HG03097 (cell line): Measurements from ENCODE around the gene TANC1.

Source experiments
- ATAC-seq: cut with Tn5 transposase; IDR thresholded peaks from one replicate; pipeline ENCODE4 v1.9.1; 2021; ENCODE audit not compliant: unreplicated experiment, low FRiP score

TANC1 gene

DNA sequence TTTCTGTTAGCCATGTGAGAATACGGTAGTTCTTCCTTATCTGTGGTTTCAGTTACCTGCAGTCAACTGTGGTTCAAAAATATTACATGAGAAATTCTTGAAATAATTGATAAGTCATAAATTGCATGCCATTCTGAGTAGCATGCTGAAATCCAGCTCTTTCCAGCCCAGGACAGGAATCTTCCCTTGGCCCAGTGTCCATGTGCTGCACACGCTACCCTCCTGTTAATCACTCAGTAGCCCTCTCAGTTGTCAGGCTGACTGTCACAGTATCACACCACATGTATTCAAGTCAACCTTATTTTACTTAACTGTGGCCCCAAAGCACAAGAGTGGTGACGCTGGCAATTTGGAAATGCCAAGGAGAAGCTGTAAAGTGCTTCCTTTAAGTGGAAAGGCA, 141.1 kb downstream of the TANC1 start:
- ATAC-seq: no peak

GRCh38 chr2:159110784-159111183, 142.3 kb downstream of the TANC1 start:
- ATAC-seq: no peak

DNA sequence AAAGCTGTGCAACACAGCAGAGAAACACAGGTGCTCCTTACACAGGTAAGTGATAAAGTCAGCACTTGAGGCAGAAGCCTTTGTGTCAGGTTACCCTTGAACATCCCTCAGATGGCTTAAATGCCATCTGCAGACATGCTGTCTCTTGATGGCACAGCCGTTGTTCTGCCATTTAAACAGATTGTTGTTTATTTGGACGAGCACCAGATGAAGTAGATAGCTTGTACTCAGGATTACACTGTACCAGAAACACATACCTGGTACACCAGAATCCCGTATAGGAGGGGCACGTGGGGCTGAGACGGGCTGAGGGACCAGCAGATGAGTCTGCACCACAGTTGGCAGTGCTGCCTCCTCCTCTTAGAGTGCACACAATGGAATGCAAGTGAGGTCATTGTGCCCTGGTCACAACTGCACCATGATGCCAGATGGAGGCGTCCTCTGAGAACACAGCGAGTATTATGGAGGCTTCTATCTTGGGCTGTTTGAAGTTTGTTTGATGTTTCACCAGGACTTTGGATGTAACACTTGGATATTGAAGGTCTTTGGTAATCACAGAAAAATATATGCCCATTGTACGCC, 143.0 kb downstream of the TANC1 start:
- no peak for ATAC-seq

- ATAC-seq: no peak
Measured at GRCh38 chr2:159114835-159115234, 146.4 kb downstream of the TANC1 start.

DNA sequence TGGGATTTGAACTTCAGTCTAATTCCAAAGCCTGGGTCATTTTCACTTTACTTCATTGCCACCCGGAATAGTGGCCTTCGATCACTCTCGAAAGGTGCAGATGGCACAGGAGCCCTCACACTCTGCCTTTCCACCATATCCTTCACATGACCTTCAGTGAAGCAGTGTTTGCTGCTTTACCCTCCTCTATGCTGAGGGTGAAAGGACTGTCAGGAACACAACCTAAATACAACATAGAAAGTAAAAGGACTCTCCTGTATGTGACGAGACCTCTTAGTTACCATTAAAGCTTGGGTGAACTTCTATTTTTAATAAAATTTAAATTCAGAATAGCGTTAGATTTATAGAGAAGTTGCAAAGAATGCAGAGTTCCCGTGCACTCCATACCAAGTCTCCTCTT, 148.5 kb downstream of the TANC1 start:
- ATAC-seq: no peak

DNA sequence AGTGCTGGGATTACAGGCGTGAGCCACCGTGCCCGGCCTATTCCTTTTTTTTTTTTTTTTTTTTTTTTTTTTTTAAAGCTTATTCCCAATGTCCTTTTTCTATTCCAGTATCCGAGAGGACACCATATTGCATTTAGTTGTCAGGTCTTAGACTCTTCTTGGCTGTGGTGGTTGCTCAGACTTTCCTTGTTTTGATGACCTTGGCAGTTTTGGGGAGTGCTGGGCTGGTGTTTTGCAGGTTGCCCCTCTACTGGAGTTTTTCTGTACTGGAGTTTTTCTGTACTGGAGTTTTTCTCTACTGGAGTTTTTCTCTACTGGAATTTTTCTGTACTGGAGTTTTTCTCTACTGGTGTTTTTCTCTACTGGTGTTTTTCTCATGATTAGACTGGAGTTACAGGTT, 149.2 kb downstream of the TANC1 start:
- no peak for ATAC-seq

DNA sequence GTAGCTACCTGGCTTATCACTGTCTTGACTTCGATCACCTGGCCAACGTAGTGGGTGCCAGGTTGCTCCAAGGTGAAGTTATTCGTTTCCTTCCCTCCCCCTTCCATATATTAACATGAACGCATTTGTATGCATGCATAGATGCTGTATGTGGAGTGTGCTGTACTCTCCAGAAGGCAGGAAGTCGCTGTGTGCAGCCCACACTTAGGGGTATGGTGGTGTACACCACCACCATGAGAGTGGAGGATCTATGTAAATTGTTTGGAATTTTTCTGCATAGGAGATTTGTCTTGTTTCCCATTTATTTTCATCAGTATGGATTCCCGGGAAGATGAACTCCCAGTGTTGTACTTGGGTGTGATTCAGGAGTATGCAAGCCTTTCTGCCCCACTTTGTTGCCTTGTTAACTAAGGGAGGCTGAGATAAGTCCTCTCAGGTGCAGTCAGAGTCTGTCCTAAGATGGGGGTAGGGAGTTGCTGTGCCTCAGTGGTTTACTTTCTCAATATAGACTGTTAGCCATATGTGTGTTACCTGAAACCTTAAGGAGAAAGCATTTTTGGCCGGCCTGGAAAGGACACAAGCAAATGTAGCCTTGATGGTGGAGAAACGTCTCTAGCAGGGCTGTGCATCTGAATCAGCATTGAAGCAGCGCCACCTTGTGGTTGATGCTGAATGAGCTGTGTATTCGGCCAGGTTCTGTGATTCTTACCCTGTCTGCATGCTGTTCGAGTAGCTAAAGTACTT, 149.8 kb downstream of the TANC1 start:
- ATAC-seq: peak; percentile 77

DNA sequence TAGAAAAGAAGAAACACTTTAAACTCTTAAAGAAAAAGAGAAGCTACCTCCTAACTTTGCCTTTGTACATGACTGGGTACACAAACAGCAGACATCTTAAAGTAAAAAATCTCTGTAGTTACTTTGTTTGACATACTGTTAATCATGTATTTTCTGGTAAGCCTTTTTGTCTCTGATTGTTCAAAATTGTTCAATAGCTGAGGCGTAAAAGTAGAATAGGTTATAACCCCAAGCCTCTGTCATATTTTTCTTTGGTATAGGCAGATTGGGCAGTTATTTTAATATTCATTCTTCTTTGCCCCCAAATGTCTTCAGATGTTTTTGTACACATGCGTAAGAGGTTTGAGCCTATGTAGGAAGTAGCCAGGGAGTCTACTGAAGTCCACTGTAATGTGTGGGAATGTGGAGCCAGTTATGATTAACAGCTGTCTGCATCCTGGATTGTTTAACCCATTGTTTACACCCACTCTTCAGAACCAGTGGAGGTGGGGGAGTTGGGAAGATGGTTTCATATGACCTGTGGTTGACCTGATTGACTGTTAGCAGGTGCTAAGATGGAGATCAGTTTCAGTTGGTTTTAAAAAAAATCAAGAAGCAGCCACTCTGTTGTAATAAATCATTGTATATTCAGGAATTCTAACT, 150.5 kb downstream of the TANC1 start:
- ATAC-seq: no peak

DNA sequence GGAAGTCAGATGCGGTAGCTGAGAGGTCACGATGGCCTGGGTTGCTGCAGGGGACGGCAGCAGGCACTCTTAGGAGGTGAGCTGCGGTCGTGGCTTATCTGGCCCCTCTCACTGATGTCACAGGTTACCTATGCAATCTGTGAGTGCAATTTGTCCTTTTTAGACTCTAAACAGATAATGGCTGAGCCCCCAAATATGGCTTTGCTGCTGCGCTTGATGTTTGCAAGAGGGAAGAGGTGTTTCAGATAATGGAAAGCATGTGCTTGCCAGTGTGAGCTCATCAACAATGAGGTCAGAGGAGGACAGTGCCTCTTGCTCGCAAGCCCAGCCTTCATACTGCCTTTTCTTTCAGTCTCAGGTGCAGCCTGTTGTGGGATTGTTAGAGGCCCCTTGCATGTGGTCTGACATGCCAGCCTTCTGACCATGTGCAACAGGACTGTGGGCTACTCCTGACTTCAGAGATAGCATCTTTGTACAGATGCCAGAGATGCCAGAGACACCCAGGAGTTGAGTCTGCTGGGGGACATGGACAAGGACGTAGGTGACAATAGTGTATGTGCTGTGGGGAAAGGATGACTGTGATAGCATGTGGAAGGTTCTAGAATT, 151.3 kb downstream of the TANC1 start:
- no peak for ATAC-seq

GRCh38 chr2:159123786-159124185, 155.3 kb downstream of the TANC1 start:
- no peak for ATAC-seq

- no peak for ATAC-seq
Measured at GRCh38 chr2:159124441-159124911, 156.0 kb downstream of the TANC1 start.

- no peak for ATAC-seq
Measured at GRCh38 chr2:159124931-159125467, 156.6 kb downstream of the TANC1 start.

GRCh38 chr2:159125858-159126257, 157.4 kb downstream of the TANC1 start:
- ATAC-seq: no peak

GRCh38 chr2:159126432-159127022, 158.1 kb downstream of the TANC1 start:
- no peak for ATAC-seq

DNA sequence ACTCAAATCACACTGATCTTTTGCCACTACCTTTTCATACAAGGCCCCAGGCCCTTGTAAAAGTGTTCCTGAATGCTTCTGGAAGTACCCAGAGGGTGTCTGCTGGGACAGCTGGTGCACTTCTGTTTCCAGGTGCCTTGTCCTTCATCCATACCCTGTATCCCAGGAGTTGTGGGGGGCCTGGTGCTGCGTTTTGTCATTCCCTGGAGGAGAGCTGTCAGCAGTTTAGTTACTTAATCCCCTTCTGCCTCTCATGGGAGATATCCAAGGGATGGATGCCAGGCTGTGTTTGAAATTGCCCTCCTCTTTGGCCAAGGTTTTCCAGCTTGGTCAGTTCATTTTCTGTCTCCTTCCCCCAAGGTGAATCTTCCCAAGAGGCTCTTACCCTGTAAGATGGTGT, 159.8 kb downstream of the TANC1 start:
- ATAC-seq: no peak

DNA sequence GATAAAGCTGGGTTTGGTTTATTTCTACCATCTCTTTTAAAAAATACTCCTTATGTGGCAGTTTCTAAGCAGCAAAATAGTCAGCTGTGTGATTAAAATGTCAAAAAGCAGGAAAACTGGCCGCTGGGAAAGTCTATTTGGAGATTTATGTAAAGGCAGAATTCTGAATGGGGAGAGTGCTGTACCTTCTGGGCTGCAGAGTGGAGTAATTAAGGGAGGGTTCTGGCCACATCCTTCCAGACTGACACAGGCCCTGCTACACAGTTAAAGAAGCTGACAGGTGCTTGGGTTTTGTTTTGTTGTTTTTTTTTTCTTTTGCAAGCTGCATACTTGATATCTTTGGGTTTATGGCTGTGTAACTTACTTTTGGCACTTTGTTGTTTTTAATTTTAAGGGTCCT, 160.8 kb downstream of the TANC1 start:
- no peak for ATAC-seq

DNA sequence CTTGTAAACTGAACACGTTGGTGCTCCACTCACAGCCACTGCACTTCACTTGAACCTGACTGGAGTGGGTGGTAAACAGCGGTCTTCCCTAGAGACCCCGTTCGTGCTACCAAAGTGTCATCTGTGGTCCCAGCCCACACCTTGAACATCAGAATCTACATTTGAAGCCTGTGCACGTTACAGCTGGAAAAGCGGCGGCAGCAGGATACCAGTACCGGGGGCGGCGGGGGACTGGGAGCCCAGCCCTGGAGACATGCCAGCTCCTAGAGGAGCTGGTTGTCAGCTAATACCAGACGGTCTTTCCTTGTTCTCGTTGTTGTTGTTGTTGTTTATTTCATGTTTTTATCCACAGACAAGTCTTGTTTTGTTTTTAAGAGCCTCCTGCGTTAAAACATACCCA, 161.4 kb downstream of the TANC1 start:
- no peak for ATAC-seq

DNA sequence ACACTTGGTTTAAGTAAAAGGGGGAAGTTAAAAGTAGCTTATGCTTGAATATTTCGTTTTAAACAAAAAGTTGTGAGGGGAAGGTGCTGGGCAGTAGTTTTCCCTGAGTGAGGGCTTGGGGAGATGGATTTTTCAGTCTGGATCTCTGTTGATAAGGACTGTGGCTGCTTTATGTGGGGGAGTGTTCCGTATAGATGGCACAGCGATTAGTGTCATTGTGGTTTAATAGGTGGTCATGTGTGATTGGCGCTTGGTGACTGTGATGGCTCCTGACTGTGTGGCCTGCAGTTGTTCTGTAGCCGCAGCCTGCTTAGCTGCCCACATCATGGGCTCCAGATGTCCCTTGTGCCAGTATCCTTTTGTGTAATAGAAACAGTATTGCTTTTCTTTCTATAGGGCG, 161.9 kb downstream of the TANC1 start:
- no peak for ATAC-seq

DNA sequence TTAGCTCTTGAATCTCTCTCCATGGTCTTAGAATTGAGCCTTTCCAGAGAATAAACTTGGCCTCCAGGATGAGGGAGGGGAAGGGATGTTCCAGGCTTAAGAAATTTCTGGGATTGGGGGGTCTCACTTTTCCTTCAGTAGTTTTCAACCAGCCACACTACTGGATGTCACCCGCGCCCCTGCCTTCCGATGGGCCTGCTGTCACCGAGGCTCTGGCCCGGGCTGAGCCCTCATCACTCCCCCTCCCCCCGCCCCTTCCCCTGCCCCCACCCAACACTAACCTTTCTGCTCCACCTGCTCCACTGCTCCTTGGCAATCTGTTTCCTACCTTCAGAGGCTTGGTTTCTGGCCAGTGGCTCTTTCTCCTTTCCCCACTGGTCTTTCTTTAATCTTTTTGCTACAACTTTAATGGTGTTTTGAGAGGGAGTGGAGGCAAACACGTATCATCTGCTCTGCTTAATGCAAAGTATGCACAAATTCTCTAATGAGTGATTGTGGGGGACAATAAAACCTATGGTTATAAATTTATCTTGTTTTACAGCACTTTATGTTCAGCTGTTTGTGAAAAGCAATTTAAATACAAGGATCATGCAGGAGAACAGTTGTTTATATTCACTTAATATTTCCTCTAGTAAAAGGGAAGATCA, 162.9 kb downstream of the TANC1 start:
- no peak for ATAC-seq

DNA sequence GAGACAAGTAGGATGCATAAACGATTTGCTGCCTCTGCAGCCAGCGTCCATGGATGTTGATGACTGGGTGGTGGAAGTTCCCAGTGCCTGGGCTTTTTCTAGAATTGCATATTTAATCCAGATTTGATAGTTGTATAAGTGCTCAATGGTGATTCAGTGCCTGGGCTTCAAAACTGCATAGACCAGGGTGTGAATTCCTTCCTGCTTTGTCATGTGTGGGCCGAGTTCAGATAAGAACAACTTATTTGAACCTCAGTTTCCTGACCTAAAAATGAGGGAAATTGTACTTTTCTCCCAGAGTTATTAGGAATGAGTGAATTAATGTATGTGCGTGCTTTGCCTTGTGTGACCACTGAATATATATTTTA, 163.5 kb downstream of the TANC1 start:
- no peak for ATAC-seq
